PC-9 (cell line): ENCODE measurements around the gene SHANK1.

Experiments
- CTCF ChIP-seq: fragments of 200-600 bp; sonication (generic); conservative IDR thresholded peaks from 2 replicates; pipeline ENCODE4 v1.6.1; 2017; ENCODE audit warnings: mixed run types, antibody characterized with exemption, mild to moderate bottlenecking, moderate library complexity
- EZH2 ChIP-seq: fragments of 200-600 bp; sonication (generic); IDR thresholded peaks from 2 replicates; pipeline ENCODE4 v1.8.0; 2017; ENCODE audit warnings: antibody characterized with exemption, low read depth

- TF ChIP-seq CTCF (no peak), EZH2 (no peak)
Observed at GRCh38 chr19:50690439-50690838, 29.2 kb downstream of the SHANK1 start.
